ENCODE results near the gene SPTY2D1.

Gene SPTY2D1

GRCh38 chr11:18580113-18580766, 53.9 kb downstream of the SPTY2D1 start:
- DNase-seq (ENCODE audit: extremely low read depth, low read depth), result no peak
- H3K4me3 ChIP-seq (replicated peaks; ENCODE audit: low read depth, low read length), result no peak overlapping the region
- no peak for TF ChIP-seq CTCF (IDR thresholded peaks at IDR 0.05; ENCODE audit: low read depth, low read length, missing control alignments)

- DNase-seq (ENCODE audit: extremely low read depth, low read depth), result no peak
- no peak for TF ChIP-seq CTCF (IDR thresholded peaks at IDR 0.05; ENCODE audit: low read depth, low read length, missing control alignments)
- no peak overlapping the region for H3K4me3 ChIP-seq (replicated peaks; ENCODE audit: low read depth, low read length)
Measured at GRCh38 chr11:18578975-18579598, 55.1 kb downstream of the SPTY2D1 start.

- no peak for DNase-seq (ENCODE audit: extremely low read depth, low read depth)
- TF ChIP-seq CTCF (IDR thresholded peaks at IDR 0.05; ENCODE audit: low read depth, low read length, missing control alignments), result no peak
Measured at GRCh38 chr11:18575361-18575760, 58.8 kb downstream of the SPTY2D1 start.

GRCh38 chr11:18567081-18567480, 67.1 kb downstream of the SPTY2D1 start:
- no peak for TF ChIP-seq CTCF (IDR thresholded peaks at IDR 0.05; ENCODE audit: low read depth, low read length, missing control alignments)
- no peak for DNase-seq (ENCODE audit: extremely low read depth, low read depth)
- H3K4me3 ChIP-seq (replicated peaks; ENCODE audit: low read depth, low read length), result no peak overlapping the region

More at GRCh38 chr11:18575361-18575760, 58.8 kb downstream of the SPTY2D1 start:
- no peak overlapping the region for H3K4me3 ChIP-seq (replicated peaks; ENCODE audit: low read depth, low read length)

- no peak for TF ChIP-seq CTCF (IDR thresholded peaks at IDR 0.05; ENCODE audit: low read depth, low read length, missing control alignments)
- no peak for DNase-seq (ENCODE audit: extremely low read depth, low read depth)
- H3K4me3 ChIP-seq (replicated peaks; ENCODE audit: low read depth, low read length), result no peak overlapping the region
Measured at GRCh38 chr11:18566406-18566805, 67.7 kb downstream of the SPTY2D1 start.

GRCh38 chr11:18564149-18564548, 70.0 kb downstream of the SPTY2D1 start:
- H3K4me3 ChIP-seq (replicated peaks; ENCODE audit: low read depth, low read length), result no peak overlapping the region
- no peak for TF ChIP-seq CTCF (IDR thresholded peaks at IDR 0.05; ENCODE audit: low read depth, low read length, missing control alignments)
- DNase-seq (ENCODE audit: extremely low read depth, low read depth), result no peak
